Stimulated activated naive CD4-positive, alpha-beta T cell (primary cell): ENCODE results near the gene SPOCK1.
"Not testable (repeated sequence)": the region's sequence is repeated elsewhere in the genome, so short reads cannot be mapped to it uniquely, and the experiment has no call there.

Experiments
- DNase-seq, 6 experiments: peaks; one replicate each; lab custom pipeline; 2025; lab: John Stamatoyannopoulos, UW

The SPOCK1 gene

DNA sequence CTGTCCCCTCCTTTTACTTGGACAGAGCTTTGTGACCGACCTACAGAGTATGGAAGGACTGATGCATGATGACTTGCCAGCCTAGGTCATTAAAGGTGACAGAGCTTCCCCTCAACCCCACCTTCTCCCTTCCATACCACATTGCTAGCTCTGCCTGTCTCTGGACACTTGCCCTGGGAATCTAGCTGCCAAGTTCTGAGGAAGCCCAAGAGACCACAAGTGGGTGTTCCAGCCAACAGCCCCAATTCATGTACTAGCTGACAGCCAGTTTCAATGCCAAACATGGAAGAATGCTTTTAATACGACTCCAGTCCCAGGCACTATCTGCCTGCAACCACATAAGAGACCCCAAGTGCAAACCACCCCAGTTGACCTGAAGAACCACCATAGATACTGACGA is 477.1 kb downstream of the SPOCK1 start:
- no peak for DNase-seq

DNA sequence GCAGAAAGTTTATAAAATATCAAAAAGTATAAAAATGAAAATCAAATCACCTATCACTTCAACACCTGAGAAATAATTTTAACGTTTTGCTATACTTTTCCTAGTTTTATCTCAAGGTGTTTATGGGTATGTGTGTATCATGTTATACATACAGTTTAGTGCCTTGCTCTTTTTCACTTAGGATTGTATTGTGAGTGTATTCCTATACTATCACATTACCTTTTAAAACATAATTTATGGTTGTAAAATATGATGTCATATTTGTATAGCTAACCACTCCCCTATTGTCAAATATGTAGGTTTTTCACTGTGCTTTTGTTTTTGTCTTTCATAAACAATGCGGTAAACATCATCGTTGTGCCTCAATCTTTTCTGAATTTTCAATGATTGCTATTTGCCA is 479.9 kb downstream of the SPOCK1 start:
- no peak for DNase-seq

DNA sequence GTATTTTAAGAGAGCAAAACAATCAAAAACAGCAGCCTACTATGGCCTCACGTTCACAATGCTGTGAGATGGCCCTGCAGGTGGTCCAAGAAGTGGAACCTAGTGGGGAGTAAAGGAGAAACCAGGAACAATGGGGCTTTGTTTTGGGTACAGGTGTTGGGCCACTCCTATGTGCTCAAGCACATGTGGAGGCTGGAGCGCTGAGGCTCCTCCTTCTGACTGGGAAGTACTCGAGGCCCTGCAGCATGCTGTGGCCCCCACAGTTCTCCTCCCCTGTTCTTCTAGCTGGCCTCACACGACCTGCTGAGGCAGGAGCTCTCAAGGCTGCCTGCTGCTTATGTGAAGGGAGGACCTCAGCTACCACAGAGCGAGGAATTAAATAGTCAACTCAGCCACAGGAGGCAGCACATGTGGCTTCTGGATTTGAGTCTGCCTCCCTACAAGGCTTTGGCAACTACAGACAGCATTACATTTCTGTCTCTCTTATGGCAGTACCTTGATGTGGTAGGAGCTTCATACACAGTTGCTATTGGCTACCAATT is 482.3 kb downstream of the SPOCK1 start:
- DNase-seq = no peak

DNA sequence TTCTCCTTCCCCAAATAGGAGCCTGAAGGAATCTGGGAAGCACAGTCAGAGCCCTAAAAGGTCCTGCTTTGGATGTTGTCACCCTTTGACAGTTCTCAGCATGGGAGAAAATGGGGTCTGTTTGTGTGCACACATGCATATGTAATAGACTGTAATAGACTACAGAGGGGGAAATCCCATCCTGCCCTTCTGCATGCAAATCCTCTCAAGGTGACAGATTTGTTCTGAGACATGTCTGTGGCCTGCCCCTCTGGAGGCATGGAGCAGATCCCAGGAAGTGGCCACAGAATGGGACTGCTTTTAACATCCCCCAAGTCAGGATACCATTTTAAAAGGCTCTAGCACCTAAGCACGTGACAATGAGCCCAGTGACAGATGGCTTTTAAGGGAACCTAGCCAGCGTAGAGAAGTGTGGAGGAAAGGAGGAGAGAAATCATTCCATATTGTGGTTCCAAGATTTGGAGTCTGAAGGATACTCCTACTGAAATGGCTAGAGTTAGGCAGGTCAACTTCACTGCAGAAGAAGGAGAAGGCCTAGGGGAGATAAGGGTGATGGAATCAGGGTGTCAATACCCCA is 483.5 kb downstream of the SPOCK1 start:
- no peak for DNase-seq

DNA sequence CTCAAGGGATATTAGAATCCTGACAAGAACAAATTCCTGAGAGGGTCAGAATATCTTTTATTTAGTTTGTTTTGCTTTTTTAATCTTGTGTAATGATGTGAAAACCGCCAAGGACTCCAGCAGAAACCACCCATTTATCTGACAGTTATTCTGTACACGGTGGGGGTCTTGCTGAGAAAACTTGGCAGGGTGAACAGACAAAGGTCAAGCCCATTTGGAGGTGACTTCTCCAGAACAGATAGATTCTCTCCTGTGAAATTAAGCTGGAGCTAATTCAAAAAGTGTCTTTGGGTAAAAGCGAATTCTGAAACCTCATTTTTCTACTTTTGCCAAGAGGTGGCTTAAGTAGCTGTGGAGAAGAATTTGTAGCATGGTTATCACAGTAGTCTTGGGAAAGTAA is 484.4 kb downstream of the SPOCK1 start:
- no peak for DNase-seq

DNA sequence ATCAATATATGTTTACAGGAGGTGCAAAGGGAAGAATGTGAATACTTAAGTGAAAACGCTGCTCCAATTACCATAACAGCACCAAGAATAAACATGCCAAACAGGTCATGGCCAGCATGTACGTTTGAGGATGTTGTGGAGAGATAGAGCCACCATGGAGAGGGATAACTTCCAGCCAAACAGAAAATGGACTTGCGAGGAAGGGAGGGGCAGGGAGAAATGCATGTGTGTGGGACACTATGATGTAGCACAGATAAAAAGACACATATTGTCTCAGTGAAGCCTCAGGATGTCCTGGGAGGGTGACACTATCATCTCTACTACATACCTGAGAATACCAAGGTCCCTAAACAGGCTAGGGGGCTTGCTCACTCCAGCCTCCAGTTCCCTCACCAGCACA is 488.9 kb downstream of the SPOCK1 start:
- DNase-seq = no peak

DNA sequence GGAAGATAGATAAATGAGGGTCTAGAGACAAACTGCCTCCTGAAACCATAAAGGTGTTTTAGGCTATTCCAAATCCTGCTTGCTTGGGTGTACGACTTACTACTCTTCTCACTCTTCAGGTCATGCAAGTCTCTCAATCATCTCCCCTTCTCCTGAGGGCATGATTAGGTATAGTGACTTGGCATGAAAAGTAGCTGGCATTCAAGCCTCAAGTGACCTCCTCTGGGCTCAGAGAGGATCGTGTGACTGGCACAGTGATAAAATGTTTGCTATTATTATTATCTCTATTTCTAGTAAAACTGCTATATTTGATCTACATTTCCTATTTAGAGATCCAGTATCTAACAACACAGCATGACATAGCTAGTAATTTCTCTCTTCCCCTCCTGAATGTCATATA is 494.8 kb downstream of the SPOCK1 start:
- DNase-seq = no peak

DNA sequence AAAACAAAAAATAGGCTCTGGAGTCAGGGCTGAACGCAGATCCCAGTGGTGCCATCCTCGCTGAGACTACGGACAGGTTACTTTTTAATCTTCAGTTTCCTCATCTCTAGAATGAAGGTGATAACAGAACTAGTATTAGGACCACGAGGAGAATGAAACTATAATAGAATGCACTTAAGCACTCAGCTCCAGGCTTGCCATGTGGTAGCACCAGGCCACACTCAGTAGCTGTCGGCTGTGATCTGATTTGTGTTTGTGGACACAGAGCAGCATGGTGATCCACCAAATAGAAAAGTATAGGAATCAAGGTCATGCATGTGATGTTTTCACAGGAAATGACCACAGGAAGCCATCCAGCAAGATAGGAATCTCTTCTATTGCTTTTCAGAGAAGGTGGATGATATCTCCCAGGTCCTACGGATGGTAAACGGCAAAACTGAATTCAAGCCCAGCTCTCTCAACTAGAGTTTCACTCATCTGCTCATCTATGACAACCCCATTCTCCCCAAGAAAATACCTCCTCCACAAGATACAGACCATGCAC is 498.0 kb downstream of the SPOCK1 start:
- no peak for DNase-seq

DNA sequence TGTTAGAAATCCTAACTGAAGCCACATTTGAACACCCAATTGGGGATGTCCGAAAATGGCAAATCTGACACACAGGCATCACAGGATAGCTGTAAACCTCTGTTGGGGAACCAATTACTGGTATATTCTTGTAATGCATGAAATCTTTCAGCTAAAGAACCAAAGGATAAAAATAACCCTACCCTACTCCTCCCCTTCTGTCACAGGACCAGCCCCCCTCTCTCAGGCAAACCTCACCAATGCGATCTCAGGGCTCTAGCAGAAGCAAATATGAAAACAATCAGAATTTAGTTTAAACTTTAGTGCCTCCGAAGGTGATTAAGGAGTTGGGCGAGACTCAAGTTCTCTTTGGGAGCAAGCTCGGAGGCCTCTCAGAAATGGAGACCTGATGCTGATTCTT is 499.3 kb downstream of the SPOCK1 start:
- no peak for DNase-seq

DNA sequence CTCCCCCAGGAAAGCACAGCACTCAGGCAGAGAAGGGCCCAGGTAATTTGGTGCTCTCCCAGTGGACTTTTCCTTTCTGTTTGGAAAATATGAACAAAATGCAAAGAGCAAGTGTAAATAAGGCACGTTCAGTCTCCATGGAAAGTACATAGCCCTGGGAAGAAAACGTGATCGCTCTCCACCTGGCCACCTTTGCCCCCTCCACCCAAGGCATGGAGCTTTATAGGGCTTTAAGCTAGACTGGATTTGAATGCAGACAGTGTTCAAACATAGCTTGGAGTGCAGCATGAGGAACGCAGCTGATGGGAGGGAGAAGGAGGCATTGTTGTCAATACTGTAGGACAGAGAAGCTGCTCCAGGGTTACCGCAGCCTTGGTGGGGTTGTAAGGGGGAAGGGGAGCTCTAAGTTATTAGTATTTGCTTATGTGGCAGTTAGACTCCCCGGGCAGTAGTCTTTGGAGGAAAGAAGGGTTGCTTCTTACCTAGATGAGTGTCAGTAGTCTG is 500.2 kb downstream of the SPOCK1 start:
- no peak for DNase-seq

DNA sequence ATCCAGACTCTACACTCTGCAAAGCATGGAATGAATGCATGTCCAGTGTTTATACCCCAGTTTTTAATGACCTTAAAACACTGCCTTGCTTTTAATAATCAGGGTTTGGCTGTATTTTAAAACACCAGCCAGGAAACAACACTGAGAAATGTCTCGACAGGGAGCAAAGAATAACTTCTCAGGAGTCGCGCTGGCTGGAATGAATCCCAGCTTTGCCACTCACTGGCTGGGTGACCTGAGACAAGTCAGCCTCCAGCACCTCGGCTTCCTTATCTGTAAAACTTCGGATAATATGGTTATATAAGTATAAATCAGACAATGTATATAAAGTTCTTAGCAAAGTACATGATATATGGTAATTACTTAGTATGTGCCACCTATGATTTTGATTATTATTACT is 505.0 kb downstream of the SPOCK1 start:
- DNase-seq = no peak

DNA sequence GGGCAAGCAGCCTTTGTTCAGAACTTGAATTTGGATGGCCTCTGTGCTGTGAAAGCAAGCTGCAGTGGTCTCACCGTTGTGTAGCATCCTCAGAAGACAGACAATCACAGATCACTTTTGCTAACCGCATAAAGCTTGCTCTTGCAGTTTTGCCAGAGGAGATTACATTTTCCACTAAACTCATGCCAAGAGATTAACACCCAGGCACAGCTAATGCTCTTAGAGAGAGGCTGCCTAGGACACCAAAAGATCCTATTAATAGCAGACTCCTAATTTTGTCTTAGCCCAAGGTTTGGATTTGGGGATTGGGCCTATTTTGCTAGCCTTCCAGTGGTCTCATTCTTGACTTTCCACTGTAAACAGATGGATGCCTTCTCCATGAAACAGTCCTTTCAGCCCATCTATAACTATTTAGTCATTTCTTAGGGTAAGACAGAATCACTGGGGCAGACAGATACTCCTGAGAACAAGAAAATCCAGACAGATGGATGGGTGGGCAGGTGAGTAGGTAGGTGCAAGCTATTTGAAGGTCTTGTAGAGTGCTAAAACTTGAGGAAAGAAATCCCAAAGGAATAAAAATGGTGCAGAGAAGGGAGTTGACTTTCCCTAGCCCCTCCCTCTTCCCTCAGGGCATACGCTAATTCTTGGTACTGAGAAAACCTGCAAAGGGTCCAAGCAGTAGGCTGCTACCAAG is 506.2 kb downstream of the SPOCK1 start:
- no peak for DNase-seq

DNA sequence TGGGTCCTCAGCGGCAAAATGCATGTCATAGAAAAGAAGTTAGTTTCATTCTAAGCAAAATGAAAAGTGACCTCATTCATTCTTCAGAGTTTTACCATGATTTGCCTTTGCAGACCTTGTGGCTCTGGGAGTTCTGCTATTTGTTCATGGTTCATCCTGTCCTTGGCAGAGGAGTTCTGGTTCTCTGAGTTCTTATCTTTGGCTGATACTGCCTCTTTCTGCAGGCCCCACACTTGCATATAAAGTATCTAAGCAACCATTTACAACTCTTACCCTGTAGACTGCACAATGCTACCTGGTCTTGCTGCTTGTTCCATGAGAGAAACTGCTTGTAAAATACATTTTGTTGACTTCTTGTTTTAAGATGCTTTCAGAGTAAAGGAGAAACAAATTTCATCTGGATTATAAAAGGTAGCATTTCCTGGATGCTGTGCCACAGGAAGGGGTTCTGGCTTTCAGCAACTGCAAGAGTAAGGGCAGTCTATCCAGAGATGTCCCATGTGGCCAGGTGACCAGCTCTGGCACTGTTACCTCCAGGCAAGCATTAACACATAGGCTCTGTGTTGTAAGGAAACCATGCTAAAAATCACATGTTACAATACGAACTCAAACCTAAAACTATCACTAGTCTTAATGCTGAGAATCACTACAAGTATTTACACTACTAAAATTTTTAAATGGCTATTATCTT is 513.2 kb downstream of the SPOCK1 start:
- DNase-seq = no peak

DNA sequence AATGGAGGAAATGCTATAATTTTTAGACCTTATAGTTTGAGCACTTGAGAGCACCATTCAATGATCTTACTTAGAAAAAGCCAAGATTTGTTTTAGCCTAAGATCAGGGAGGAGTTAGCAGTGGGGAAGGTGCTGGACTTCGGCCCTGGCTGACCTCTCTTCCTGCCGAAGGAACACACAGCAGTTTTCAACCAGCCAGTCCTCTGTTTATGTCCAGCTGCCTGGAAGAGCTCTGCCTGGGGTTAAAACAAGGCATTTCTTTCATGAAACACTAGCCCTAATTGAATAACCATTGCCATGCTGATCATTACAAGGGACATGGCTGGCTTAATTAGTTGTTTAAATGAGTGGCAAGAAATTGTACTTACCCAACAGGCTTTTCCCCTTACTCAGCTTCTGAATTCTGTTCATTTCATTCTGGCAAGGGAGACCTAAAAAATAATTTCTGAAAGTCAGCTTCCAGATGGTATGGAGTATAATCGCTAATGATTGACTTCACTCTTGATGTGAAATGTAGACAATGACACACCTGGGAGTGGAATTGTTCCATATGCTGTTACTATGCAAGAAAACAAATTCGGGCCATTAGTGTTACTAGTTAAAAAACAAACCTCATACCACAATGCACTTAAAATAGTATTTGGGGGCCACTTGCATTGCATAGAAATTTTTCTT is 514.2 kb downstream of the SPOCK1 start:
- no peak for DNase-seq

DNA sequence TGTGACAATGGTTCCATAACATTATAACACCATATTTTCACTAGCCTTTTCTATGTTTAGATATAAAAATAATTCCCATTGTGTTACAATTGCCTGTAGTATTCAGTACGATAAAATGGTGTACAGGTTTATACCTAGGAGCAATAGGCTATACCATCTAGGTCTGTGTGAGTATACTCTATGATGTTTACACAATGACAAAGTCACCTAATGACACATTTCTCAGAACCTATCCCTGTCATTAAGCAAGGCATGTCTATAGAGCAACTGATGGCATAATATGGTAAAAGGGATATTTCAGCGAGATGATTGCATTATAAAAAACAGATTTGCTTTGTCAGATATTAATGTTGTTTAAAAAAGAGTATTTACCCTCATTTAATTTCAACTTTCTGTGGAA is 517.2 kb downstream of the SPOCK1 start:
- no peak for DNase-seq

DNA sequence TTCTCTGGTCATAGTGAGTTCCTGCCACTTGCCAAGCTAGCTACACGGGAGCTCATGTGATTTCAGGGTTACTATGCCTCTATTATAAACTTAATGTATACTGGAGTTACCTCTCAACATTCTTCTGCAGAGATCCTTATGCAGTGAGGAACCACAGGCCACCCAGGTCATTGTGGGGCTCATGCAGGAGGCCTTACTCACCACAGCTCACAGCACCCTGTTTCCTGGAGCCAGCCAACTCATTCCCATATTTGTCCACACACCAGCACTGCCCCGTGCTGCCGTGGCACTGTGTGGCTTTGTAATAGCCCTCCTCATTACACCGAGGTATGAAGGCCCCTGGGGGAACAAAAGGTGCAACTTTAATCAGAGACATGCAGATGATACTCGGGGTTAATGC is 520.0 kb downstream of the SPOCK1 start:
- no peak for DNase-seq

DNA sequence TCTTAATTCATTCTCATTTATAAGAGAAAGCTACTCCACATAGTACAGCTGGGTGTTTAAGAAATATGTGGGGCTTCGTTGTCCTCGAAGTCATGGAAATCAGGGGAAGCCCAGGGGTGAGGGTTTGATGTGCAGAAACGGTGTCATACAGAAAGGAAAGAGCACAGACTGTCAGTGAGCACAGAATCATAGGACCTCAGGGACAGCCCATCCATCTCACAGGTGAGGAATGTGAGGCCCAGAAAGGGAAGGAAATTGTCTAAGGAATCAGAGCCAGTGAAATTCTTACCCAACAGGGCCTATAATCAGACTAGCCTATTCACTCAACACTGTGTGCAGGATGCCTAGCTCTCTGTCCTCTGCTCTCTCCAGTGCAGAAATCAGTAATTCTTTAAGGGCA is 535.6 kb downstream of the SPOCK1 start:
- DNase-seq = no peak

DNA sequence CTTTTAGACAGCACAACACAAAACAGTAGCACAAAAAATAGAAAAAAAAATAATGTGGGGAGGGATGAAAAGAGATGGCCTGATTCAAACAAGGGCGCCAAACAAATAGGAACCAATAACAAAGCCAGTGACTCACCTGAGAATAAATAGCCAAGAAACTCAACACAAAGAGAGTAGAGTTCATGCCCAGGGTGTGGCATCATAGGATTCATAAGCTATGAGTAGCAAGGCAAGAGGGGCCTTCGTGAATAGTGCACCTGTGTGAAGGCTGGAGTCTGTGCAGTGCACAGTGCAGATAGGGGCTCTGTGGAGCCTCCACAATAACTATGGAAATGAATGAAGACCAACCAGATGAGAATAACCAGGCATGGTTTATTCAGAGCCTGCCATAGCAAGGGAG is 541.7 kb downstream of the SPOCK1 start:
- DNase-seq = no peak

DNA sequence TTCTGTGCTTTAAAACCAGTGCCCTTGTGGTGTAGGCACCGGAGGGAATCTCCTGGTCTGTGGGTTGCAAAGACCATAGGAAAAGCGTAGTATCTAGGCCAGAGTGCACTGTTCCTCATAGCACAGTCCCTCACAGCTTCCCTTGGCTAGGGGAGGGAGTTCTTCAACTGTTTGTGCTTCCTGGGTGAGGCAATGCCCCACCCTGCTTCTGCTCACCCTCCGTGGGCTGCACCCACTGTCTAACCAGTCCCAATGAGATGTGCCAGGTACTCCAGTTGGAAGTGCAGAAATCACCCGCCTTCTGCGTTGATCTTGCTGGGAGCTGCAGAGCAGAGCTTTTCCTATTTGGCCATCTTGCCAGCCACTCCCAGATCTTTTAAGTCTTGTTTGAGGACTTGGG is 545.0 kb downstream of the SPOCK1 start:
- DNase-seq = not testable (repeated sequence)

DNA sequence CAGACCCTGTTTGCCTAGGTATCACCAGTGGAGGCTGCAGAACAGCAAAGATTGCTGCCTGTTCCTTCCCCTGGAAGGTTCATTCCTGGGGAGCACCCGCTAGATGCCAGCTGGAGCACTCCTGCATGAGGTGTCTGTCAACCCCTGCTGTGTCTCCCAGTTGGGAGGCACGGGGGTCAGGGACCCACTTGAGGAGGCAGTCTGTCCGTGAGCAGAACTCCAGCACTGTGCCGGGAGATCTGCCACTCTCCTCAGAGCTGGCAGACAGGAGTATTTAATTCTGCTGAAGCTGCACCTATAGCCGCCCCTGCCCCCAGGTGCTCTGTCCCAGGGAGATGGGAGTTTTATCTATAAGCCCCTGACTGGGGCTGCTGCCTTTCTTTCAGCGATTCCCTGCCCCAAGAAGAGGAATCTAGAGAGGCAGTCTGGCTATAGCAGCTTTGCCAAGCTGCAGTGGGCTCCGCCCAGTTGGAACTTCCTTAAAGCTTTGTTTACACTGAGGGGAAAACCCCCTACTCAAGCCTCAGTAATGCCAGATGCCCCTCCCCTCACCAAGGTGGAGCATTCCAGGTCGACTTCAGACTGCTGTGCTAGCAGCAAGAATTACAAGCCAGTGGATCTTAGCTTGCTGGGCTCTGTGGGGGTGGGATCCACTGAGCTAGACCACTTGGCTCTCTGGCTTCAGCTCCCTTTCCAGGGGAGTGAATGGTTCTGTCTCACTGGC is 545.6 kb downstream of the SPOCK1 start:
- not testable (repeated sequence) for DNase-seq

DNA sequence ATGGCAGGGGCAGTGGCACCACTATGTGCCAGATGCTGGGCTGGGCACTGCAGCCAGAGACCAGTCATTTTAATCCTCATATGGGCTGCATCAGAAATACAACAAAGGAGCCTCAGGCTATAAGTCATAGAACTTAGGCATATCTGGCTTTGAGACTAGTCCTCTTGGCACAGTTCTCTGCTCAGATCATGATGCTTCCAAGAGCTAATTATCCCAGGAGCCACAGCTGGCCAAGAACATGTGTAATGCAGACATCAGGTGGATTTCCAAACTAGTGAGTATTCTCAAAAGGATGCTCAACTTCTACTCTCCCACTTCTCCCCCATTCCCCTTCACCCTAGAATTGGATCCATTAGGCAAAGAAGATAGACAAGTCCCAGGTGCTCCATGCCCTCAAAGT is 571.6 kb downstream of the SPOCK1 start:
- no peak for DNase-seq

DNA sequence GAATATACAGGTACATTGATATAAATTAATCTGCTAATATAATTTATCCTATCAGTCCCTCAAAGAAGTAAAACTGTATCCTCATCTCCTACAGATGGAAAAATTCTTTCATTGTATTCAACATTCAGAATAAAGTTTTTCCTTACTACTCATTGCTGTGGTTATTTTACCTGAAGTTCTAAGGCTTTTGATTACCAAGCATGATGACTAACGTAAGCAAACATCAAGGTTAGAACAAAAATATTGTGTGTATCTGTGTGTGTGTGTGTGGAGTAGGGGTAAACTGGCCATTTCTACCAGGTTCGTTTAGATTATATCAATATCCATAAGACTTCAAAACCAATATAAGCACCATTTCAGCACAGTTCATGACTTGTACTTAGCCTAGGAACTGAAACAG is 573.1 kb downstream of the SPOCK1 start:
- no peak for DNase-seq
